ENCODE results near the gene RAB36.

GRCh38 chr22:23159291-23159630 is 14.0 kb downstream of the RAB36 start:
- TF ChIP-seq MAX (IDR thresholded peaks at IDR 0.05), result no peak
- TF ChIP-seq RAD21 (IDR thresholded peaks at IDR 0.05; ENCODE audit: low read depth), result no peak
- no peak for TF ChIP-seq YY1 (IDR thresholded peaks at IDR 0.05; ENCODE audit: low read depth)
- TF ChIP-seq, protein P1, sequence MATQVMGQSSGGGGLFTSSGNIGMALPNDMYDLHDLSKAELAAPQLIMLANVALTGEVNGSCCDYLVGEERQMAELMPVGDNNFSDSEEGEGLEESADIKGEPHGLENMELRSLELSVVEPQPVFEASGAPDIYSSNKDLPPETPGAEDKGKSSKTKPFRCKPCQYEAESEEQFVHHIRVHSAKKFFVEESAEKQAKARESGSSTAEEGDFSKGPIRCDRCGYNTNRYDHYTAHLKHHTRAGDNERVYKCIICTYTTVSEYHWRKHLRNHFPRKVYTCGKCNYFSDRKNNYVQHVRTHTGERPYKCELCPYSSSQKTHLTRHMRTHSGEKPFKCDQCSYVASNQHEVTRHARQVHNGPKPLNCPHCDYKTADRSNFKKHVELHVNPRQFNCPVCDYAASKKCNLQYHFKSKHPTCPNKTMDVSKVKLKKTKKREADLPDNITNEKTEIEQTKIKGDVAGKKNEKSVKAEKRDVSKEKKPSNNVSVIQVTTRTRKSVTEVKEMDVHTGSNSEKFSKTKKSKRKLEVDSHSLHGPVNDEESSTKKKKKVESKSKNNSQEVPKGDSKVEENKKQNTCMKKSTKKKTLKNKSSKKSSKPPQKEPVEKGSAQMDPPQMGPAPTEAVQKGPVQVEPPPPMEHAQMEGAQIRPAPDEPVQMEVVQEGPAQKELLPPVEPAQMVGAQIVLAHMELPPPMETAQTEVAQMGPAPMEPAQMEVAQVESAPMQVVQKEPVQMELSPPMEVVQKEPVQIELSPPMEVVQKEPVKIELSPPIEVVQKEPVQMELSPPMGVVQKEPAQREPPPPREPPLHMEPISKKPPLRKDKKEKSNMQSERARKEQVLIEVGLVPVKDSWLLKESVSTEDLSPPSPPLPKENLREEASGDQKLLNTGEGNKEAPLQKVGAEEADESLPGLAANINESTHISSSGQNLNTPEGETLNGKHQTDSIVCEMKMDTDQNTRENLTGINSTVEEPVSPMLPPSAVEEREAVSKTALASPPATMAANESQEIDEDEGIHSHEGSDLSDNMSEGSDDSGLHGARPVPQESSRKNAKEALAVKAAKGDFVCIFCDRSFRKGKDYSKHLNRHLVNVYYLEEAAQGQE (IDR thresholded peaks at IDR 0.05; ENCODE audit: low read depth), result no peak
- TF ChIP-seq, protein P2, sequence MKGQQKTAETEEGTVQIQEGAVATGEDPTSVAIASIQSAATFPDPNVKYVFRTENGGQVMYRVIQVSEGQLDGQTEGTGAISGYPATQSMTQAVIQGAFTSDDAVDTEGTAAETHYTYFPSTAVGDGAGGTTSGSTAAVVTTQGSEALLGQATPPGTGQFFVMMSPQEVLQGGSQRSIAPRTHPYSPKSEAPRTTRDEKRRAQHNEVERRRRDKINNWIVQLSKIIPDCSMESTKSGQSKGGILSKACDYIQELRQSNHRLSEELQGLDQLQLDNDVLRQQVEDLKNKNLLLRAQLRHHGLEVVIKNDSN (IDR thresholded peaks at IDR 0.05), result no peak
- no peak for TF ChIP-seq FOXM1 (IDR thresholded peaks at IDR 0.05; ENCODE audit: borderline replicate concordance, low read depth)
- TF ChIP-seq CREB1 (IDR thresholded peaks at IDR 0.05; ENCODE audit: low read depth), result no peak
- no peak for TF ChIP-seq TEAD4 (IDR thresholded peaks at IDR 0.05)
- no peak for TF ChIP-seq EP300 (IDR thresholded peaks at IDR 0.05; ENCODE audit: borderline replicate concordance)
- no peak for TF ChIP-seq CEBPB (IDR thresholded peaks at IDR 0.05)
- TF ChIP-seq TAF1 (IDR thresholded peaks at IDR 0.05; ENCODE audit: low read depth), result no peak
- no peak for TF ChIP-seq ZBTB7A (IDR thresholded peaks at IDR 0.05; ENCODE audit: low read depth)
- no peak for TF ChIP-seq EGR1 (IDR thresholded peaks at IDR 0.05)
- no peak for TF ChIP-seq TCF12 (IDR thresholded peaks at IDR 0.05; ENCODE audit: low read depth)
